ENCODE data around the gene RNFT1.
"Not testable (repeated sequence)": the region's sequence is repeated elsewhere in the genome, so short reads cannot be mapped to it uniquely, and the experiment has no call there.

The RNFT1 gene, protein sequence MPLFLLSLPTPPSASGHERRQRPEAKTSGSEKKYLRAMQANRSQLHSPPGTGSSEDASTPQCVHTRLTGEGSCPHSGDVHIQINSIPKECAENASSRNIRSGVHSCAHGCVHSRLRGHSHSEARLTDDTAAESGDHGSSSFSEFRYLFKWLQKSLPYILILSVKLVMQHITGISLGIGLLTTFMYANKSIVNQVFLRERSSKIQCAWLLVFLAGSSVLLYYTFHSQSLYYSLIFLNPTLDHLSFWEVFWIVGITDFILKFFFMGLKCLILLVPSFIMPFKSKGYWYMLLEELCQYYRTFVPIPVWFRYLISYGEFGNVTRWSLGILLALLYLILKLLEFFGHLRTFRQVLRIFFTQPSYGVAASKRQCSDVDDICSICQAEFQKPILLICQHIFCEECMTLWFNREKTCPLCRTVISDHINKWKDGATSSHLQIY

DNA sequence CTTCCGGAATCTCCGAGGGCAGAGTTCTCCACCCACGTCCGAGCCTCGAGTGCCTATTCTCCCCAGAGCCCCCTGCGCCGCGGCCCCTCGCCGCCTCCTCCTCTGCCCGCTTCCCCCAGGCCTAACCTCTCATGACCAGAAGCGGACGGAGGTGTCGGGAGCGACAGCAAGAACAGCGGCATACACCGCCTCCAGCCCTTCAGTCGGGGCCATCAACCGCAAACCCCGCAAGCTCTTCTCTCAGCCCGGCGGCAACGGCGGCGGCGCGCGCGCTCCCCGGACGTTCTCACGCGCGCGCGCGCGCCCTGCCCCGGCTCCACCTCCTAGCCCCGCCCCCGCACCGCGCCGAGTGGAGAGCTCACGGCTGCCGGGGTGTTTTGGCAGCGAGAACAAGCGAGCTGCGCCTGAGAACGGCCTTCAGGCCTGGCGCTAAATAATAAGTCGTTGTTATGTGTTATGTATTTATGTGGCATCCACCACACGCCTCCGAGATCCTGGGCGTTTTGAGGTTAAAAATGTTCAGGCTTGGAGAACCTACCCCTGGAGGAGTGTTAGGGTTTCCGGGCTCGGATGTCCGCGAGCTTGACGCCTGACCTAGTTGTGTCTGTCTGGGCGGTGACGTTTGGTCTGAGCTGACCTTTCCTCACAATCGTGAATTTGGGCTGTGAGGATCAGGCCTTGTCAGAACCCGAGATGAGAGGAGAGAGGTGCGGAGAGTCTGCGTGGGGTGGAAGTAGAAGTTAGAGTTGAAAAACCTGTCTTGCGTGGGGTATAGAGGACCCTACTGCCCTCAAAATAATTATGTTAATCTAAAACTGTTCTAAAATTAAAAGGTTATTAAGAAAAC is at the start of gene RNFT1:
Gene RNFT1, minus strand, starts transcription at position 259 of the 847 bp plus-strand sequence. Its CDS starts 77 bp downstream, at position 182.
- Mint-ChIP-seq H3K9me3 (no peaks in the 10 kb centered on the region), H3K4me3 (peak within 1 kb of the TSS; percentile 90), H3K27me3 (no peaks in the 10 kb centered on the region), H3K27ac (peak within 1 kb of the TSS; percentile 96), H3K4me1 (ENCODE audit: low read depth) (peaks cover 25% of the 10 kb centered on the region), H3K36me3 (ENCODE audit: low read depth) (peaks cover 44% of the 10 kb centered on the region)
- intact Hi-C loops (cut with micrococcal nuclease) = loop anchor here (10.0 kb wide), 1 partner anchor 70 kb away; no protein-coding TSS in a partner anchor

DNA sequence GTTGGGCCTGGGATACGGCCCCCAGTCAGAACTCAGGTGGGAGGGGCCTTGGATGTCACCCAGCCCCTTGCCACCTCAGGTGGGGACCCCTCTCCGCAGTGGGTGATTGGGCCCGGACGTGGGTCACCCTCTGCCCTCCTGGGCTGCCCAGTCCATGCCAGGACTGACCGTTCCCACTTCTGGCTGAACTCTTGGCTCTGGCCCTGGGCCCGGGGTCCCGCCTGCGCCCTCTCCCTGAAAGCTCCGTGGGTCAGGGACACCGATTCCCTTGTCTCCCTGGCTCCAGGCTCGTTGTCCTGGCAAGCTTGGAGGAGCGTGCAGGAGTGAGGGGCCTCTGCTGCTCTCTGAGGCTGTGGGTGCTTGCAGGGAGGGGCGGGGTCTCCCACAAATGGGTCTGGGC is 44.8 kb upstream of the RNFT1 start:
- H3K4me3 Mint-ChIP-seq; H3K9me3 Mint-ChIP-seq; intact Hi-C loops (cut with micrococcal nuclease); H3K4me1 Mint-ChIP-seq (ENCODE audit: low read depth); H3K36me3 Mint-ChIP-seq (ENCODE audit: low read depth); H3K27ac Mint-ChIP-seq; H3K27me3 Mint-ChIP-seq: not testable (repeated sequence)

DNA sequence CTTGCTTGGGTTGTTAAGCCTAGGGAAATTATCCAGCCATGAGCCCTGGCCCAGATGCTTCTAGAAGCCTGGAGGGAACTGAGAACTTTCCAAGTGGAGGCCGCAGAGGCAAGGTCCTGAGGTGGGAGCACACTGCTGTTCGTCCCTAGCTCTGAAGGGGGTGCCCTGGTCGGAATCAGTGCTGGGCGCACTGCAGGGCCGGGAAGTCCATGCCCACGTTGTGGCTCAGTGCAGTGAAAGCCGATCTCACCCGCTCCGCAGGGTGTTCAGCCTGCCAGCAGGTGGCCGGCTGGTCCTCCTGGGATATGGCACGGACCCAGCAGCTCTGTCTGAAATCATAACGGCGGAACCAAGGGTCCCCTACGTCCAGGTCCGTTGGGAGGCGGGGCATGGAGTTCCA is 43.8 kb upstream of the RNFT1 start:
- H3K4me1 Mint-ChIP-seq (ENCODE audit: low read depth); H3K9me3 Mint-ChIP-seq; intact Hi-C loops (cut with micrococcal nuclease); H3K36me3 Mint-ChIP-seq (ENCODE audit: low read depth); H3K4me3 Mint-ChIP-seq; H3K27ac Mint-ChIP-seq; H3K27me3 Mint-ChIP-seq: not testable (repeated sequence)

DNA sequence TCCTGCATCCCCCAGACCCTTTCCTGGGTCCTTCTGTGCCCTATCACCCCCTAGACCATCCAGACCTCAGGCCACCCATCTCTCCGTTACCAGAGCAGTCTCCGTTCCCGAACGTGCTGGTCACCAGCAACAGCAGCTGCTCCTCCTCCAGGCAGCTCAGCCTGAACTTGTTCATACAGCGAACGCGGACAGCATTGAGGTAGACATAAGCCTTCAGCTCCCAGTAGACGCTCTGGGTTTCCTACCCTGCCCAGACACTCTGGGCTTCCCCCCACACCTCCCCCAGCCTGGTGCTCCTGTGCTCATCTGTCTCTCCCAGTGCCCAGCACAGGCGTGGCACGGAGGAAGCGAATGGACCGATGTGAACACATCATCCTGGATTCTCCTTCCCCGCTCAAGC is 41.6 kb upstream of the RNFT1 start:
- H3K4me1 Mint-ChIP-seq (ENCODE audit: low read depth) = no peaks in the 10 kb centered on the region
- no peaks in the 10 kb centered on the region for H3K36me3 Mint-ChIP-seq (ENCODE audit: low read depth)
- no peaks in the 10 kb centered on the region for H3K9me3 Mint-ChIP-seq
- H3K27ac Mint-ChIP-seq = no peak overlapping the region
- intact Hi-C loops (cut with micrococcal nuclease) = no loop called here
- no peak overlapping the region for H3K4me3 Mint-ChIP-seq
- H3K27me3 Mint-ChIP-seq = peaks cover 6% of the 10 kb centered on the region

DNA sequence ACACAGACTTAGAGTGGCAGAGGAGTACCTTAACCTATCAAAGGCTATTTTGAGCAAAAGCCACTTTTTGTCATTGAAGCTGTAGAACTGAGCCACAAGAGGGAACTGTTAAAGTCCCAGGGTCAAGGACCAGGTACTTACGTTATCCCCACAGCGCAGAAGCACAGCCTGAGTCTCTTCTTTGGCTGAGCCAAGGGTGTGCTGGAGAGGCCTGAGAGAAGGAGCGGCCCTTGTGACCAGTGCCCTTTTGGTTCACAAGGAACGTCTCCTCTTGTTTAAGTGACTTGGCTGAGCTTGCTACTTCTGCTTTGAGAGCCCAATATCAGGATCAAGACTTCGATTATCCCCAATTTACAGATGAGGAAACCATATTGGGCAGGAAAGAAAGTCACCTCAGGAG is 40.0 kb upstream of the RNFT1 start:
- H3K9me3 Mint-ChIP-seq; H3K4me3 Mint-ChIP-seq; intact Hi-C loops (cut with micrococcal nuclease); H3K27ac Mint-ChIP-seq; H3K27me3 Mint-ChIP-seq; H3K4me1 Mint-ChIP-seq (ENCODE audit: low read depth); H3K36me3 Mint-ChIP-seq (ENCODE audit: low read depth): not testable (repeated sequence)

DNA sequence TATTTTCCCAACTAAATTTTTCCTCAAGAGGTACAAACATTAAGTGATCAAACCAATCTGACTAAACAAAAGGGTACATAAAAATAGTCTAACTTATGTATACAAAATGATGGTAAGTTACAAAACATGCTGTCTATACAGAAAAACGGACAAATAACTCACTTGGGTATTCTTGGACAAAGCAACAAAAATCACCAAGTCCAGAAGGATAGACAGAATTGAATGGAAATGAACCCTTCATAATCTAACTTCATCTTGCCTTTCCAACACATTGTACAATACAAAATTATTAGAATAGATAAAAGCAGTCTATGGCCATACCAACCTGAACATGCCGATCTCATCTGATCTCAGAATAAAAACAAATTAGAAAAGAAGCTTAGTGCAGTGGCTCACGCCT is 37.9 kb upstream of the RNFT1 start:
- H3K36me3 Mint-ChIP-seq (ENCODE audit: low read depth) = not testable (repeated sequence)

DNA sequence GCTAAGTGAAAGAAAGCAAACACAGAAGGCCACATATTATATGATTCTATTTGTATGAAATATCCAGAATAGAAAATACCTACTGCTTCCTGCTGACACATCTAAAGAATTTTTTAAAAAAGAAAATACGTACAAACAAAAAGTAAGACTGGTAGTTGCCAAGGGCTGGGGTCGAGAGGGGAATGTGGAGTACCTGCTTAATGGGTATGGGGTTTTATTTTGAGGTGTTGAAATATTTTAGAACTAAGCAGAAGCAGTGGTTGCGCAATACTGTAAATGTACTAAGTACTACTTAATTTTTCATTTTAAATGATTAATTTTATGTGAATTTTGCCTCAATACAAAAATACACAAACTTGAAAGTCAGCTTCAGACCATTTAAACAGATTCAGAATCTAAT is 32.1 kb upstream of the RNFT1 start:
- intact Hi-C loops (cut with micrococcal nuclease); H3K4me3 Mint-ChIP-seq; H3K9me3 Mint-ChIP-seq; H3K27ac Mint-ChIP-seq; H3K27me3 Mint-ChIP-seq; H3K4me1 Mint-ChIP-seq (ENCODE audit: low read depth); H3K36me3 Mint-ChIP-seq (ENCODE audit: low read depth): not testable (repeated sequence)

More for the DNA sequence above, 37.9 kb upstream of the RNFT1 start:
- H3K4me3 Mint-ChIP-seq; H3K9me3 Mint-ChIP-seq; H3K27me3 Mint-ChIP-seq; H3K4me1 Mint-ChIP-seq (ENCODE audit: low read depth); H3K27ac Mint-ChIP-seq; intact Hi-C loops (cut with micrococcal nuclease): not testable (repeated sequence)

DNA sequence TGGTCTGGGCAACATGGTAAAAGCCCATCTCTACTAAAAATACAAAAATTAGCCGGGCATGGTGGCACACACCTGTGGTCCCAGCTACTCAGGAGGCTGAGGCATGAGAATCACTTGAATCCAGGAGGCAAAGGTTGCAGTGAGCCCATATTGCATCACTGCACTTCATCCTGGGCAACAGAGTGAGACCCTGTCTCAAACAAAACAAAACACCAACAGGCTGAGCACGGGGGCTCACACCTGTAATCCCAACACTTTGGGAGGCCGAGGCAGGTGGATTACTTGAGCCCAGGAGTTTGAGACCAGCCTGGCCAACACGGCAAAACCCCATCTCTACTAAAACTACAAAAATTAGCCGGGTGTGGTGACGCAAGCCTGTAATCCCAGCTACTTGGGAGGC is 10.6 kb upstream of the RNFT1 start:
- H3K9me3 Mint-ChIP-seq; H3K27me3 Mint-ChIP-seq; H3K4me3 Mint-ChIP-seq; H3K4me1 Mint-ChIP-seq (ENCODE audit: low read depth); H3K36me3 Mint-ChIP-seq (ENCODE audit: low read depth); H3K27ac Mint-ChIP-seq; intact Hi-C loops (cut with micrococcal nuclease): not testable (repeated sequence)

DNA sequence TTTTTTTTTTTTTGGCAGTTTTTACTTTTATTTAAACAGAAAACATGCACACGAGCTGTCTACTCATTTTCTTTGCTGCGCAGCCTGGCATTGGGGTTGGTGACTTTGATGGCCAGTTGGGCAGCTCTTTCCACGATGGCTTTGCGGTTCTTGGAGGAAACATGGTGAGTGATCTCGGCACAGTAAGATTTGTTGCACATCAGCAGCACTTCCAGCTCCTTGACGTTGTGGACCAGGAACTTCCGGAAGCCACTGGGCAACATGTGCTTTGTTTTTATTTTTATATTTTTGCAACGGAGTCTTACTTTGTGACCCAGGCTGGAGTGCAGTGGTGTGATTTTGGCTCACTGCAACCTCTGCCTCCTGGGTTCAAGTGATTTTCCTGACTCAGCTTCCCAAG is 8.9 kb upstream of the RNFT1 start:
- H3K27ac Mint-ChIP-seq; intact Hi-C loops (cut with micrococcal nuclease); H3K4me3 Mint-ChIP-seq; H3K9me3 Mint-ChIP-seq; H3K27me3 Mint-ChIP-seq; H3K4me1 Mint-ChIP-seq (ENCODE audit: low read depth); H3K36me3 Mint-ChIP-seq (ENCODE audit: low read depth): not testable (repeated sequence)

DNA sequence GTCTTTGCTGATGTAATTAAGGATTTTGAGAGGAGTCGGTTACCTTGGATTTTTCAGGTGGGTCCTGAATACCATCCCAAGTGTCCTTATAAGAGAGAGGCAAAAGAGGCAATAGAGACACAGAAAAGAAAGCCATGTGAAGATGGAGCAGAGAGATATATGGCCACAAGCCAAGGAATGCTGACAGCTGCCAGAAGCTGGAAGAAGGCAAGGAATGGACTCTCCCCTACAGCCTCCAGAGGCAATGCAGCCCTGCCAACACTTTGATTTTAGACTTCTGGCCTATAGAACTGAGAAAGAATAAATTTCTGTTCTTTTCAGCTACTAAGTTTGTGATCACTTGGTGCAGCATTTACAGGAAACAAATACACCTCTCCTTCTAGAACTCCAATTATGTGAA is 8.2 kb upstream of the RNFT1 start:
- H3K36me3 Mint-ChIP-seq (ENCODE audit: low read depth) = no peaks in the 10 kb centered on the region
- H3K27ac Mint-ChIP-seq = no peak overlapping the region
- H3K4me1 Mint-ChIP-seq (ENCODE audit: low read depth) = no peaks in the 10 kb centered on the region
- no peaks in the 10 kb centered on the region for H3K27me3 Mint-ChIP-seq
- no peak overlapping the region for H3K4me3 Mint-ChIP-seq
- no peaks in the 10 kb centered on the region for H3K9me3 Mint-ChIP-seq
- intact Hi-C loops (cut with micrococcal nuclease) = no loop called here

DNA sequence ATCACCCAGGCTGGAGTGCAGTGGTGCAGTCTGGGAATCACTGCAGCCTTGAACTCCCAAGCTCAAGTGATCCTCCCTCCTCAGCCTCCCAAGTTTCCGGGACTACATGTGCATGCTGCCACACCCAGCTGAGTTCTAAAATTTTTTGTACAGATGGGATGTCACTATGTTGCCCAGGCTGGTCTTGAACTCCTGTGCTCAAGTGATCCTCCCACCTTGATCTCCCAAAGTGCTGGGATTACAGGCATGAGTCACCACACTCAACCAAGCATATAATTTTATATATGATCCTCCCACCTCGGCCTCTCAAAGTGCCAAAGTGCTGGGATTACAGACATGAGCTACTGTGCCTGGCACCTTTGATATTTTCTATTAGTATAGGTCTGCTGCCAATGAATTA is 7.2 kb upstream of the RNFT1 start:
- H3K27me3 Mint-ChIP-seq; intact Hi-C loops (cut with micrococcal nuclease); H3K9me3 Mint-ChIP-seq; H3K4me1 Mint-ChIP-seq (ENCODE audit: low read depth); H3K27ac Mint-ChIP-seq; H3K4me3 Mint-ChIP-seq; H3K36me3 Mint-ChIP-seq (ENCODE audit: low read depth): not testable (repeated sequence)

DNA sequence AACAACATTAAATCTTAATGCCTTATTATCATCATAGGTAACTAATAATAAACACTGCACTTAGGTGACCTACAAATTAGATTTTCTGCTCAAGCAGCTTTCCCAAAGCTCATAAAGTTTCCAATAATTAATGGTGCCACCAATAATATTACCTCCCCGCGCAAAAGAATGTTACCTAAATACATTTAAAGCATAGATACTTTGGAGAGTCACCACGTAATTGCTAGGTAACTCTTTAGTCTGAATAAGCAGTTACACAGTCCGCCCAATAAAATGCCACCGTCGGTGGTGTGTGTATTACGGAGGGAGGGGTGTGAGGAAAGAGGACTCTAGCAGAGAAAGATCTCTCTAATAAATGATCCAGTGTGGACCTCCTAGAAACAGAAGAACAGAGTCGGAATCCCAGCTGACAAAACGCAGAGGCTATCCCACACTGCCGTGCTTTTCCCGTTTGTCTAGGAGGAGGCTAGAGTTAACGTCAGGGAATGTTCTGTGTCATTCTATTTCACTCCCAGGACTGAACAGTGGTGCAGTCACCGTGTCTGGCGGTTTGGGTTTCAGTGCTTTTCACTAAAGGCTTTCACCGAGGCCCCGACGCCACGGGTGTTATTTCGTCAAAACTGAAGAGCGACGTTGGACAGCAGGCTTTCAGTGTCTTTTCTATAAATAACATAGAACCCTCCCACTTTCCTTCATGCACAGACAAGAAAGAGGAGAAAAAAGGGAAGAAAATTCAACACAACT is 630 bp downstream of the RNFT1 start:
- Mint-ChIP-seq H3K27ac (peak overlapping the region; percentile 96), H3K9me3 (no peaks in the 10 kb centered on the region), H3K4me1 (ENCODE audit: low read depth) (peaks cover 29% of the 10 kb centered on the region), H3K36me3 (ENCODE audit: low read depth) (peaks cover 52% of the 10 kb centered on the region), H3K4me3 (peak overlapping the region; percentile 90), H3K27me3 (no peaks in the 10 kb centered on the region)
- intact Hi-C loops (cut with micrococcal nuclease) = loop anchor here (10.0 kb wide), 1 partner anchor 71 kb away; no protein-coding TSS in a partner anchor

DNA sequence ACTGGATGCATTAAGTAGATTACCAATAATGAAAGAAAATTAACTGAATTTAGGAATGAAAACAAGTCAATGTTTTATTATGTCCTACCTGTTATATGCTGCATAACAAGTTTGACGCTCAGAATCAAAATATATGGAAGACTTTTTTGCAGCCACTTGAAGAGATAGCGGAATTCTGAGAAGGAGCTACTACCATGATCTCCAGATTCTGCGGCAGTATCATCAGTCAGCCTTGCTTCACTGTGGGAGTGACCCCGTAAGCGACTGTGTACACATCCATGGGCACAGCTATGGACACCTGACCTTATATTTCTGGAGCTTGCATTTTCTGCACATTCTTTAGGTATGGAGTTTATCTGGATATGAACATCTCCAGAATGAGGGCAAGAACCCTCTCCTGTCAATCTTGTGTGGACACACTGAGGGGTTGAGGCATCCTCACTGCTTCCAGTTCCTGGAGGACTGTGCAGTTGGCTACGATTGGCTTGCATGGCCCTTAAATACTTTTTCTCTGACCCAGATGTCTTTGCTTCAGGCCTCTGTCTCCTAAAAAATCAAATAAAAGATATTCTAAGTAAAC is 1.7 kb downstream of the RNFT1 start:
- Mint-ChIP-seq H3K27me3 (no peaks in the 10 kb centered on the region), H3K4me3 (peak overlapping the region; percentile 90), H3K9me3 (no peaks in the 10 kb centered on the region), H3K36me3 (ENCODE audit: low read depth) (peaks cover 62% of the 10 kb centered on the region), H3K27ac (no peak overlapping the region), H3K4me1 (ENCODE audit: low read depth) (peaks cover 34% of the 10 kb centered on the region)
- intact Hi-C loops (cut with micrococcal nuclease) = loop anchor here (10.0 kb wide), 1 partner anchor 72 kb away; no protein-coding TSS in a partner anchor

Data from dendritic cell treated with granulocyte-macrophage colony-stimulating factor and Interleukin-4, amounts not matched to agents 40 ng/mL and 50 ng/mL, for 4 days (primary cell).